Prostate gland (tissue), 2 donors: Measurements from ENCODE around the gene CREB3L1.

Experiments
- CTCF ChIP-seq, 4 experiments: fragments of 200-600 bp in 2 of 4; fragments of 450-650 bp in 2 of 4; sonication (generic) in 2 of 4; IDR thresholded peaks; 1 replicate in 3 of 4; 2 replicates in 1 of 4; pipeline ENCODE4 v1.5.1; 2016 to 2019; ENCODE audit warnings: antibody characterized with exemption in 4 of 4, mild to moderate bottlenecking in 2 of 4, moderate library complexity in 2 of 4
- POLR2A ChIP-seq: fragments of 450-650 bp; IDR thresholded peaks from one replicate; pipeline ENCODE4 v1.6.1; 2016; ENCODE audit warnings: antibody characterized with exemption, mild to moderate bottlenecking
- POLR2AphosphoS5 ChIP-seq: sonication (generic); formaldehyde crosslinking; IDR thresholded peaks from one replicate; pipeline ENCODE4 v1.6.1; 2017; ENCODE audit warnings: antibody characterized with exemption

GRCh38 chr11:46351606-46352005, 74.1 kb downstream of the CREB3L1 start:
- TF ChIP-seq CTCF (IDR thresholded peaks at IDR 0.05): no peak
- TF ChIP-seq POLR2A: no peak
- TF ChIP-seq POLR2AphosphoS5: no peak
